H9 (cell line): ENCODE data around the gene DCAF7. TPM values are rescaled to one million over a fixed set of nuclear protein-coding genes. Genes with fewer than 3 reads are reported as not detected.

ENCODE experiments used
- DNase-seq: peaks from one replicate; pipeline ENCODE4 v3.0.0-alpha.2; 2017
- H2AFZ ChIP-seq: one replicate; pipeline ENCODE4 v1.6.1; 2013; ENCODE audit warnings: mild to moderate bottlenecking, low read length, control low read depth, moderate library complexity
- H2AK5ac ChIP-seq: 2 replicates; pipeline ENCODE4 v1.6.1; 2013; ENCODE audit warnings: low read length, control low read depth, mixed read lengths; ENCODE audit not compliant: insufficient read length
- H2BK120ac ChIP-seq: one replicate; pipeline ENCODE4 v1.6.1; 2013; ENCODE audit warnings: low read depth, mild to moderate bottlenecking, low read length, control low read depth, inconsistent platforms; ENCODE audit not compliant: poor library complexity, severe bottlenecking
- H2BK12ac ChIP-seq: 2 replicates; pipeline ENCODE4 v1.6.1; 2013; ENCODE audit warnings: low read length, control low read depth, mixed read lengths, low read depth; ENCODE audit not compliant: insufficient read length
- H2BK15ac ChIP-seq: 2 replicates; pipeline ENCODE4 v1.6.1; 2013; ENCODE audit warnings: low read depth, low read length, control low read depth
- H2BK20ac ChIP-seq: one replicate; pipeline ENCODE4 v1.6.1; 2013; ENCODE audit warnings: low read depth, mild to moderate bottlenecking, low read length, control low read depth, inconsistent platforms; ENCODE audit not compliant: poor library complexity, severe bottlenecking
- H2BK5ac ChIP-seq: 2 replicates; pipeline ENCODE4 v1.6.1; 2013; ENCODE audit warnings: low read length, control low read depth, mixed read lengths; ENCODE audit not compliant: insufficient read length
- H3K14ac ChIP-seq: 2 replicates; pipeline ENCODE4 v1.6.1; 2013; ENCODE audit warnings: low read length, control low read depth; ENCODE audit not compliant: insufficient read depth
- H3K18ac ChIP-seq: 2 replicates; pipeline ENCODE4 v1.6.1; 2013; ENCODE audit warnings: low read depth, mild to moderate bottlenecking, mixed read lengths, low read length, control low read depth; ENCODE audit not compliant: insufficient read length
- H3K23ac ChIP-seq: 2 replicates; pipeline ENCODE4 v1.6.1; 2013; ENCODE audit warnings: low read length, control low read depth, mixed read lengths, low read depth; ENCODE audit not compliant: insufficient read length
- H3K23me2 ChIP-seq: 2 replicates; pipeline ENCODE4 v1.6.1; 2013; ENCODE audit warnings: low read depth, mild to moderate bottlenecking, mixed read lengths, low read length, control low read depth; ENCODE audit not compliant: insufficient read length, poor library complexity, severe bottlenecking
- H3K27ac ChIP-seq: 2 replicates; pipeline ENCODE4 v1.5.1; 2013; ENCODE audit warnings: low read length, control low read depth, mixed read lengths, low read depth; ENCODE audit not compliant: insufficient read length
- H3K27me3 ChIP-seq: 2 replicates; pipeline ENCODE4 v1.6.1; 2013; ENCODE audit warnings: low read length, control low read depth, inconsistent platforms; ENCODE audit not compliant: insufficient read depth
- H3K4ac ChIP-seq: 2 replicates; pipeline ENCODE4 v1.6.1; 2013; ENCODE audit warnings: low read depth, mild to moderate bottlenecking, control low read depth, inconsistent platforms, low read length, moderate library complexity
- H3K4me1 ChIP-seq: 2 replicates; pipeline ENCODE4 v1.6.1; 2013; ENCODE audit warnings: low read length, control low read depth, inconsistent platforms; ENCODE audit not compliant: insufficient read depth
- H3K4me2 ChIP-seq: 2 replicates; pipeline ENCODE4 v1.6.1; 2013; ENCODE audit warnings: low read length, control low read depth, mixed read lengths; ENCODE audit not compliant: insufficient read length, insufficient read depth
- H3K56ac ChIP-seq: 2 replicates; pipeline ENCODE4 v1.6.1; 2013; ENCODE audit warnings: low read depth, mild to moderate bottlenecking, mixed read lengths, low read length, control low read depth; ENCODE audit not compliant: insufficient read length
- H3K79me1 ChIP-seq: 2 replicates; pipeline ENCODE4 v1.6.1; 2013; ENCODE audit warnings: low read depth, mild to moderate bottlenecking, moderate library complexity, low read length, control low read depth, inconsistent platforms; ENCODE audit not compliant: insufficient read depth, poor library complexity, severe bottlenecking
- H3K79me2 ChIP-seq: 2 replicates; pipeline ENCODE4 v1.6.1; 2013; ENCODE audit warnings: low read length, control low read depth, inconsistent platforms; ENCODE audit not compliant: insufficient read depth
- H3K9ac ChIP-seq: 2 replicates; pipeline ENCODE4 v1.6.1; 2013; ENCODE audit warnings: low read length, control low read depth, mixed read lengths; ENCODE audit not compliant: insufficient read length; ENCODE audit errors: extremely low read depth
- H3K9me3 ChIP-seq: one replicate; pipeline ENCODE4 v1.6.1; 2013; ENCODE audit warnings: low read depth, low read length, inconsistent platforms; ENCODE audit not compliant: control insufficient read depth
- H3T11ph ChIP-seq: one replicate; pipeline ENCODE4 v1.6.1; 2013; ENCODE audit warnings: mild to moderate bottlenecking, low read length, control low read depth, inconsistent platforms
- H4K20me1 ChIP-seq: one replicate; pipeline ENCODE4 v1.6.1; 2013; ENCODE audit not compliant: control insufficient read depth, insufficient read length, insufficient read depth
- H4K5ac ChIP-seq: 2 replicates; pipeline ENCODE4 v1.6.1; 2013; ENCODE audit warnings: low read depth, mild to moderate bottlenecking, mixed read lengths, low read length, control low read depth; ENCODE audit not compliant: insufficient read length
- H4K8ac ChIP-seq: replicated peaks from 2 replicates; pipeline ENCODE4 v1.6.1; 2013; ENCODE audit warnings: low read length, control low read depth, mixed read lengths, low read depth; ENCODE audit not compliant: insufficient read length
- H4K91ac ChIP-seq: 2 replicates; pipeline ENCODE4 v1.6.1; 2013; ENCODE audit warnings: low read depth, mild to moderate bottlenecking, moderate library complexity, mixed read lengths, low read length, control low read depth; ENCODE audit not compliant: insufficient read length
- H3K27ac Mint-ChIP-seq, 3 experiments: 2 replicates in 2 of 3; 3 replicates in 1 of 3; pipeline ENCODE4 v1.8.0; 2020 to 2021; ENCODE audit warnings: mixed read lengths in 3 of 3, mild to moderate bottlenecking in 1 of 3, moderate library complexity in 1 of 3
- H3K27me3 Mint-ChIP-seq: 2 replicates; pipeline ENCODE4 v1.8.0; 2021; ENCODE audit warnings: low read depth, mild to moderate bottlenecking, moderate library complexity, mixed read lengths
- H3K36me3 Mint-ChIP-seq, 3 experiments: 2 replicates in 2 of 3; 3 replicates in 1 of 3; pipeline ENCODE4 v1.8.0; 2020 to 2021; ENCODE audit warnings: low read depth in 3 of 3, mixed read lengths in 3 of 3; ENCODE audit not compliant: insufficient read depth in 1 of 3
- H3K4me1 Mint-ChIP-seq, 2 experiments: 2 replicates each; pipeline ENCODE4 v1.8.0; 2020; ENCODE audit warnings: mixed read lengths in 2 of 2
- H3K4me3 Mint-ChIP-seq, 2 experiments: 2 replicates in 1 of 2; 3 replicates in 1 of 2; pipeline ENCODE4 v1.8.0; 2020 to 2021; ENCODE audit warnings: mild to moderate bottlenecking in 2 of 2, mixed read lengths in 2 of 2, moderate library complexity in 1 of 2
- H3K9me3 Mint-ChIP-seq, 2 experiments: 2 replicates in 1 of 2; 3 replicates in 1 of 2; pipeline ENCODE4 v1.8.0; 2020; ENCODE audit warnings: mild to moderate bottlenecking in 2 of 2, mixed read lengths in 2 of 2, moderate library complexity in 1 of 2
- CTCF ChIP-seq: fragments of 200-600 bp; sonication (generic); conservative IDR thresholded peaks from 3 replicates; pipeline ENCODE4 v1.8.0; 2021; ENCODE audit warnings: antibody characterized with exemption, mild to moderate bottlenecking
- WGBS: extraction: QIAGEN DNeasy Blood & Tissue Kit; methylation state at CpG from one replicate; pipeline ENCODE4 v1.1.7; 2013; ENCODE audit warnings: missing lambda C conversion rate, low lambda C conversion rate, mixed read lengths; ENCODE audit not compliant: insufficient read length; ENCODE audit errors: extremely low coverage; 5-methylcytosine and 5-hydroxymethylcytosine counted together
- total RNA-seq: library from RNA; stranded (reverse); gene quantifications from 2 replicates; pipeline ENCODE4 v1.2.1, GENCODE V29; 2021

DCAF7 gene
- total RNA-seq, 1 experiment from 2014 or later = 86.2 TPM

- no peak overlapping the region for H3K4me3 Mint-ChIP-seq
- Histone ChIP-seq H2BK12ac (no peak overlapping the region), H2BK15ac (no peak overlapping the region), H3K9me3 (no peaks in the 10 kb centered on the region), H3K4me1 (no peaks in the 10 kb centered on the region), H3K79me2 (no peaks in the 10 kb centered on the region), H3K4ac (no peak overlapping the region), H3K27ac (no peak overlapping the region), H3K9ac (no peak overlapping the region), H4K8ac (no peak overlapping the region), H3K23ac (no peak overlapping the region), H3K79me1 (no peaks in the 10 kb centered on the region), H3K14ac (no peak overlapping the region), H3K4me2 (no peak overlapping the region), H3K23me2 (no peaks in the 10 kb centered on the region), H4K20me1 (no peaks in the 10 kb centered on the region), H4K91ac (no peak overlapping the region), H2AFZ (no peak overlapping the region), H4K5ac (no peak overlapping the region), H2BK5ac (no peak overlapping the region), H2BK120ac (no peak overlapping the region), H2BK20ac (no peak overlapping the region), H3K56ac (no peak overlapping the region), H3K27me3 (no peaks in the 10 kb centered on the region), H3K18ac (no peak overlapping the region), H3T11ph (no peak overlapping the region), H2AK5ac (no peak overlapping the region)
- no CpG with 5 or more reads among the region's 3 CpGs for WGBS
- no peak for TF ChIP-seq CTCF
- no peaks in the 10 kb centered on the region for H3K36me3 Mint-ChIP-seq
- peaks cover 7% of the 10 kb centered on the region for H3K27me3 Mint-ChIP-seq
- H3K27ac Mint-ChIP-seq = no peak overlapping the region
- no peak for DNase-seq
- no peaks in the 10 kb centered on the region for H3K4me1 Mint-ChIP-seq
- no peaks in the 10 kb centered on the region for H3K9me3 Mint-ChIP-seq
Measured at GRCh38 chr17:63512388-63512787, 37.9 kb upstream of the DCAF7 start.
